GM19035 (cell line): ENCODE results near the gene CTSV.
"Not testable (repeated sequence)": the region's sequence is repeated elsewhere in the genome, so short reads cannot be mapped to it uniquely, and the experiment has no call there.

Experiments
- ATAC-seq: cut with Tn5 transposase; IDR thresholded peaks from one replicate; pipeline ENCODE4 v1.9.1; 2021; ENCODE audit not compliant: unreplicated experiment

The CTSV gene

DNA sequence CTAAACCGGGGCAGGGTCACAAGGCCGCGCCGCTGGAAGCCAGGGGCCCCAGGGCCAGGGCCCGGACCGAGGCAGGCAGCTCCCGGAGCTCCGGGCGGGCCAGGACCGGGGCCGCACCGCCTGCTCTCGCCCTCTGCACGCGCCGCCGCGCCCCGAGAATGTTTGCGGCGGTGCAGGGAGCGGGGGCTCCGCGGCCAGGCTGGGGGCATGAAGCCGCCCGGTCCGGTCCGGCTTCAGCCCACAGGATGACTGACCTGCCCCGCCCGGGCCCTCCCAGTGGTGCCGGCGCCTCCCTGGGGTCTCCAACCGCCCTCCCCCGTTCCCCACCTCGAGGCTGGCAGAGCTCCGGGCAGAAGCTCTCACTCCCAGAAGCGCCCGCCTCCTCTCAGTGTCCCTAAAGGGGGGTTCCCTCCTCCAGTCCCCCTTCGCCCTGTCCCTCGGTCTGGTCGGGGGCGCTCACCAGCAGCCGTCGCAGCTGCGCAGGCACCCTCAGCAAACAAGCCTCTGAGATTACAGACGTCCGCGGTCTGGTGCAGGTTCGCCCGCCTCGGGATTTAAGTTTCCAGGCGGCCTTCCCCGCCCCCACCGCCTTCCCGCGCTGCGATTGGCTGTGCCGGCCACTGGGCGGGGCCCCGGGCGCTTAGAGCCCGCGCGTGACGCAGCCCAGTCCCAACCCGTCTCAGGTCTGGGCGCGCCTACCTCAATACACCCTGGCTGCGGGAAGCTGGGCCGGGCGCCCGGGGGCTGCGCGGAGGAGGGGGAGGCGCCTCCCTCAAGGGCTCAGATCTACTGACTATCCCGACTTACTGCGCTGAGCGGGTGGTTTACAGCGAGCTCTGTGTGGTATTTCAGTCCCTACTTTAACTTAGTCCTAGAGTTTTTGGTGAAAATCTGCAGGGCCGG, at the start of gene CTSV:
CTSV (minus strand) TSS at position 532 of the 903 bp plus-strand sequence. CDS start 1,099 bp downstream, outside the sequence.
- peak; percentile 100 for ATAC-seq

DNA sequence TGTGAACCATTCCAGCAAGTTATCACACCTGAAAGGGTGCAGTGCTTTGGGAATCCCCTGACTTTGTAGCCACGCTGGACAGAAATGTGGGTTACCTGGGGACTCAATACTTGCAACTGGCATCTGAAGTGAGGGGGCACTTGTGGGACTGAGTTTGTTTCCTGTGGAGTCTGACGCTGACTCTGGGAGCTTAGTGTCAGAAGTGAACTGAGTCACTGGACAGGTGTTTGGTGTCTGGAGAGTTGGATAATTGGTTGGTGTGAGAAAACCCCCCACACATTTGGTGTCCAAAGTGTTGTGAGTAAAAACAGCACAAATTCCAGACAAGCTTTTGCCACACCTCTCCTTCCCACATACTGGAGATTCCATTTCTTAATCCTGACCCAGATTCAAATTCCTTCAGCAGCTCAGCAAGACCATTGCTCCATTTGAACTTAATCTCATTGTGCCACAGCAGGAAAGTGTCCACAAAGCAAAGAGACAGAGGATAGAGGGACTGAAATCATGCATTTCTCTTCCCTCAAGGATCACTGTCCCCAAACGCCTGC, 48.8 kb upstream of the CTSV start:
- not testable (repeated sequence) for ATAC-seq

DNA sequence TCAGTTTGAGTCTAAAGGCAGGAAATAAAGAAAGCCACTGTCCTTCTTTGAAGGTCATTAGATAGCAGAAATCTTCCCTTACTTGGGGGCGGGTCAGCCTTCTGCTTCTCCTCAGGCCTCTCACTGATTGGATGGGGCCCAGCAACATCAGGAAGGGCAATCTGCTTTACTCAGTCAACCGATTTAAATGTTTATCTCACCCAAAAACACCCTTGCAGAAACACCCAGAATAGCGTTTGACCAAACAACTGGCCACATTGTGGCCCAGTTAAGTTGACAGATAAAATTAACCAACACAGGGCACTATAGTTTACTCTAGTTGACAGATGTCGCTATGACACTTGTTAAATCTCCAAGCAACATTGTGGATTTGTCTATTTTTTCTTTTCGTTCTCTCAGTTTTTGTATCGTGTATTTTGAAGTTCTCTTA, 45.6 kb upstream of the CTSV start:
- not testable (repeated sequence) for ATAC-seq

DNA sequence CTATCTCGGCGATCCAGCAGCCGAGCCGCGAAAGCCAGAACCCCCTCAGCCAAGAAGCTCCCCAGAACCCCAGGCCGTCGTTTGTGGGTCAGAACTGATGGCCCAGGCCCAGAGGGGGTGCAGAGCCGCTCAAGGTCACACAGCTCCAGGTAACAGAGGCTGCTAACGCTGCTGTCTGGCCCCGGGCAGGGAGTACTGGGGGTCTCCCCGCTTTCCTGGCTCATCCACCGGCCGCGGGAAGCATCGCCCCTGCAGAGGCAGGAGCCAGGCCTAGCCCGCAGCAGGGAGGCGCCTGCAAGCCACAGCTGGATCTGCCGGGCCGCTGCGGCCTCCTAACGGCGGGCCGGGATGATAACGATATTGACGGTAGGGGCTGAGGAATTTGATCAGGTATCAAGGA, 39.4 kb upstream of the CTSV start:
- no peak for ATAC-seq

DNA sequence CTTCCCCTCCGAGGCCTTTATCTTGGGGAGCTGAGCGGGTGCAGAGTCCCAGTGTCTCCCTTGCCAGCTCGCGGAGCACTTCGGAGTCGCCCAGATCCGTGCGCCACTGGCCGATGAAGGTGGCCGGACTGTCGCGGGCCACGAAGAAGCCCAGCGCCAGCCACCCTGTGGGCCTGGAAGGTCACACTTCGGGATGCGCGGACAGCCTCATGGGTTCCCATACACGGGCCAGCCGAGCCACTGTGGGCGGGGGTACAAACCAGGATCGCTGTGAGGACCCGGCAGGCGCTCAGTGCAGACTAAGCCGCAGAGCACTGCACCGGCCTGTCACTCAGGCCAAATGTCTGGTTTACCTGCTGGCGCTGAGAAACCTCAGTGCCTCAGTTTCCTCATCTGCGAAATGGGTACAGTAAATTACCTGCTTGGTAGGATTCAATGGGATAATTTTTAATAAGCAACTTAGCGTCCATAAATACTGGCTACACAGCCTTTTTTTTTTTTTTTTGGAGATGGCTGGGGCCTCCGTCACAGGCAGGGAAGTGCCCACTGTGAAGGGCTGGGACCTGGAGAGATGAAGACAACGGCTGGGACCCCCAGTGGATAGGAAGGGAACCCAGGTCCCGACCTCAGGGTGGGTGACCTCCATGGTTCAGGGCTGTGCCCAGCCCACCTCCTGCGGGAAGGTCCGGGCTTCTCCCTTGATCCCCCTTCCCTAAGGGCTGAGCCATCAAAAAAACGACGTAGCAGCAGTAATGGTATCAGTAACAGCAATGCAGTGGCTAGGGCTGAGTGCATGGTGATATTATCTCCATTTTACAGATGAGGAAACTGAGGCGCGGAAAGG, 38.7 kb upstream of the CTSV start:
- no peak for ATAC-seq

DNA sequence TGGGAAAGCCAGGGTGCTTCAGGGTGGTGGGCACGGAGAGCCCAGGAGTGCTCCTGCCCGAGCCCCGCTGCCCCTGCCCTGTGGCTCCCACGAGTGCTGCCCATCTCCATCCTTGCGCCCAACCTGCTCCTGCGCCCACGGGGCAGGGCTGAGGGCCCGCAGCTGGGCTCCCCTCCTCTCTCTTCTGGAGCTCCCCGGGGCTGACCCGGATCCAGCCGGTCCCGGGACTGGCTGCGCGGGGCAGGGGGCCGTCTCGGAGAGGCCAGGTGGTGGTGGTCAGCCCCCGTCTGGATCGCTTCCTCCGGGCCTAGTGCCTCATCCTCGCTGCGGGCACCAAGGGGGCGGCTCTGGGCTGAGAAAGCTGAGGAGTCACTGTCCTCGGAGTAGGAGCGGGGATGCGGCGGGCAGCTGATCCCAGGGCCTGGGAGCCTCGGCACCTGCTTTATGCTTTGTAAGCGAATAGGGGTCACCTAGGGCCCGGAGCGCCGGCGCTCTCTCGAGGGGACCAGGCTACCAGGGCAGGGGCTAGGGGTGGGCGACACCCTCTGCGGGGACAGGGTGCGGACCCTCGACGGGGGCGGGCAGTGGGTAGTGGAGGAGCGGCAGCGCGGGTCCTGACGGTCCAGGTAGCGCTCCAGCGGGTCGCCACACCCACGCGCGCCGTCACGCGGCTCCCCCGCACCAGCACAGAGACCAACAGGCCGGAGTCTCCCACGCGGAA, 37.9 kb upstream of the CTSV start:
- ATAC-seq = not testable (repeated sequence)

DNA sequence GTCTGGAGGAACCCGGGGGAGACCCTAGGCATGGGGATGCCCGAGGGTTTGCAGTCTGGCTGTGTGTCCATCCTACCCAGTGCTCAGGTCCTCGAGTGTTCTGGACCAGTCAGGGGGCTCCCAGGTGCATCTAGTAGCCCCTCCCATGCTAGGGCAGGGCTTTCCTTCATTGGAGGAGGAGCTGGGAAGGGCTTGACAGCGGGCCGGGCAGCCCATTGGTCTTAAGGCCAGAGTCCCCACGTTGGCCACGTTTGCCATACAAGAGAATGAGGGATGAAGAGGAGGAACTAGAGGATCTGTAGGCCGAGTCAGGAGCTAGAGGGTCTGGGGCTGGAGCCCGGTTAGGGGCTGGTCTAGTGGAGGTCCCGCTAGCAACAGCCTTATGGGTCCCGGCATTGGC, 37.3 kb upstream of the CTSV start:
- no peak for ATAC-seq

DNA sequence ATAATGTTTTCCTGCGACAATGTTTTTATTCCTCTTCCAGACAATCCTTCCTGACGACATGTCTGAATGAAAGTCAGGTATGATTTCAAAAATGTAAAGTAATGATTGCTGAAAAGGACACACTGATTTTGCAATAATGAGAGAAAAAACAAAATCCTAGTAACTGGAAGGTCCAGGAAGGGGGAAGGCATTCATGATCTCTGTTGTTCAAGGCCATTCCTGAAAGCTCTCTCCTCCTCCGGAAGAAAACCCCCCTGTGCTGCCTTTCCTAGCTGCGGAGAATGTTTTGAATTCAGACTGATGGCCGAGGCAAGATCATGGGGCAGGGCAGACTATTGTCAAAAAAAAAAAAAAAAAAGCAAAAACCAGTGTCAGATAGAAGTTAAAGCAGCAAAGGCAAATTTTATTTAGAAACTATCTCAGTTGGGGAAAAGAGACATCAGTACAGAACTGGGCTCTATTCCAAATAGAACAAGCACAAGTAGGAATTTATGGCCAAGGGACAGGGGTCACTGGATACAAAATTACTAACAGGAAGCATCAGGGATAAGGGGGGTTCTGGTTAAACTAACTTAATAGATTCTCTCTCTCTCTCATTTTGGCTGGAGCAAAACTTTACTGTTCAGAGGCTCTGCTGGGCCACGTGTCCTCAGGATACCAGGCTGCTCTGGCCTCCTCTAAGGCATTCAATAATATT, 36.5 kb upstream of the CTSV start:
- ATAC-seq = no peak

DNA sequence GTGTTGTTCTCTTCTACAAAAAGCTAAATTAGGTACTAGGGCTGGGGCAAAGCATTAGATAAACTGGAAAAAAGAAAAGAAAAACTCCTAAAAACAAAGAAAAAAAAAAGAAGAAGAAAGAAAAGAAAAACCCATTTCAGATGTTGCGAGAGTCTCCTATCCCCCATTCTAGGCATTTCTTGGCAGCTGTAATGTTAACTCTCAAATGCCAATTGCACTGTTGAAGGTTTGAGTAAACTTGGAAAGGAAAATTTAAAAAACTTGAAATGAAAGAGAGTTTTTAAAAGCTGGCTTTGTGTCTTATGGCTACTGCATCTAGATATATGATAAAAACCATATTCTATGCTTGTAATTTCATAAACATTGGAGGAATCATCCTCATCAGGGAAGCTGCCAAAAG, 34.6 kb upstream of the CTSV start:
- no peak for ATAC-seq

DNA sequence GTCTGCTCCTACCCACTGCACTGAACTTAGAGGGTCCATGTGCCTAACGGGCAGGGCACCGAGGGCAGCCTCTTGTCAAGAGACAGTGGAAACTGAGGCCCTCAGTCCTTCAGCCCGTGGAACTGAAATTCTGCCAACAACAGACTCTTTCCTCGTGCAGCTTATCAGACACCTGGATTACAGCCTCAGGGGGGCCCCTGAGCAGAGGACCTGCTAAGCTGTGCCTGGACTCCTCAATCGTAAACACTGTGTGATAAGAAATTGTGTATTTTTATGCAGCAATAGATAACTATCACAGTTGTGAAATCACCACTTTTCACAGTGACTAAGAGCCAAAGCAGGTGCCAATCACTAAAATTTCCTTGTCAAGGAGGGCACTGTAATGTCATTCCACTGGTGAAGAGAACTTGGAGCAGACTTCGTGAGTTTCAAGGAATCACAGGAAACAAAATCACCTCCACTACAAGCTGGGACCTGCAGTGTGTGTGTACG, 33.4 kb upstream of the CTSV start:
- ATAC-seq = no peak

DNA sequence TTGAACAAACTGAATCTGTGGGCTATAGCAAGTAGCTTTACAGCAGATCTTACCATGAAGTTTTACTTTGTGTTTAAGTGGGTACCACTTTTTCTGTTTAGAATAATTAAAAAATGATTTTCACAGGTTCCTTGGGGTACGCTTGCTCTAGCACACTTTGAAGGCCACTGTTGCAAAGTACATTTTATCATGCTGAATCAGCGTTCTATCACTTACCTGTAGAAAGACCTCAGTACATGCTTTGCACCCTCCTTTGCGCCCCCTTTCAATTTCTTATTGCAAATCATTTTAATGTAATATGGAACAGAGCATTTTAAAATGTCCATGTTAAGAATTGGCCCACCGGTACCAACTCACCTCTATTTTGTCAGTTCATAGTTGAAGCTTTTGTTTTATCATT, 31.4 kb upstream of the CTSV start:
- ATAC-seq = not testable (repeated sequence)

DNA sequence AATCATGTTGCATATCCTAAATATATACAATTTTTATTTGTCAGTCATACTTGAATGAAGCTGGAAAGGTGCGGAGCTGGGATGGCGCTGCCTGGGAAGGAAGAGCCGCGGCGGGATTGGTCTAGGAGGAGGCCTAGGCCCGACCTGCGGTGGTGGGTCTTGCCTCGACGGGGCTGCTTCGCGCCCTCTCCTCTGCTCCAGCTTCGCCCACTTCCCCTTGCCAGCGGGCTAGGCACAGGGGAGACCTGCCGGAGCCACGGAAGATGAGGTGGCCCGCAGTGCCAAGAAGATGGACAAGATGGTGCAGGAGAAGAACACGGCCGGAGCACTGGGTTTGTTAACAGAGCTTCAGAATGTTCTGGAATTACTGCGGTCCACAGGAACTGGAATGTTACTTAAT, 28.5 kb upstream of the CTSV start:
- ATAC-seq = no peak

DNA sequence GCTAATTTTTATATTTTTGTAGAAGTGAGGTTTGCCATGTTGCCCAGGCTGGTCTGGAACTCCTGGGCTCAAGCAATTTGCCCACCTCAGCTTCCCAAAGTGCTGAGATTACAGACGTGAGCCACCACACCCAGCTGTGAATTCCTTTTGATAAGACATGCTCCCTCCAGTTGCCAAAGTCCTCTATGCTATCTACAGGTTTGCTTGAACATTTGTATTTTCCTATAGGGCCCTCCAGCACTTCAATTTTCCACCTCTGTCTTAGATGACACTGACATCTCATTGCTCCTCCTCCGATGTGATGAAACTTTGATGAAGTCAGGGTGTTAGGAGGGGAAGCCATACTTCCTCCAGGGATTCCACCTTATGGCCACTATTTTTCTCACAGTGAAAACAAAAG, 25.2 kb upstream of the CTSV start:
- ATAC-seq = no peak

DNA sequence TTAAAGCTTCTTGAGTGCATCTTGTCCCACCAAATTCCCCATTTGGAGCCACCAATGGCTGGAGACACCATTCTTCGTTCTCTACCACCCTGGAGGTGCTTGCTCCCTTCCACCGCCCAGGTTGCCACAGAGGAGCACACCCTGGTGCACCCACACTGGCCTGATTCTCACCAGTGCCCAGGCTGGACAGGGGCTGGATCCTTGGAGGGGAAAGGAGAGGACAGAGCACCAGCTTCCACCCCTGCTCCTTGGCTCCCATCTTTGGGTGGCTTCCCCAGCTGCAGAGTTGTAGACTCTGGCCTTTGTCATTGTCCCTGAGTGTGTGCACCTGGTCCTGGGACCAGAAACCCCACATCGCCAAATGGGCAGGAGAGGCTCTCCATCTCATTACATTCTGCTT, 21.9 kb upstream of the CTSV start:
- no peak for ATAC-seq

DNA sequence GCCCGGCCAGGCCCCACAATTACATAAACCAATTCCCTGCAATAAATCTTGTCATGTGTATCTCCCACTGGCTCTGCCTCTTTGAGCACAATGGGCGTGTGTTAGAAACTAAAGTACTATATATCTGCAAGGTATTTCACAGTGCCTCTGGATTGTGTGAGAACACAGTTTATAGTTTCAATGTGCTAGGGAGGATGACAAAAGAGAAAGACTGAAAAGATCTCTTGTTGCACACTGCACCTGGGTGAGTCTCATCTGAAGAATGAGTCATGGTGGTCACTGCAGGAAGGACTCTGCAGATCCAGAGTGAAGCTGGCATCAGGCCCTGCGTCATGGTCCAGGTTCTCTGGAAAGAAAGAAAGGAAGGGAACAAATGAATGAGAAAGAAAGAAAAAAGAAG, 20.7 kb upstream of the CTSV start:
- no peak for ATAC-seq

DNA sequence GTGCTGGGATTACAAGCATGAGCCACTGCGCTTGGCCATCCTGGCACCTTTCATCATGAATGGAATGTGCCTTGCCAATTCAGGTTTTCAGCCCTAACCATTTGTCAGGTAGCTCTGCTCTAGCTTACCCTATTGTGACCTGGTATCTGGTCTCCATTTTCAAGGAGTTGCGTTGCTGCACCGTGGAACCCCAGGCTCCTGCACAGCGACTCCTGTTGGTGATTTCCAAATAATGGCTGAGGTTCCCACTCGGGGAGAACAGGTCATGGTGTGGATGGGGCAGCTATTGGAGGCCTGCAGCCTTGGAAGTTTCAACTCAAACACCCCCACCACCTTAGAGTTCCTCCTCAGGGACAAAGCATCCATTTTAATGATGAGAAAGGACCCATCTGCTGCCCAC, 18.7 kb upstream of the CTSV start:
- ATAC-seq = no peak

DNA sequence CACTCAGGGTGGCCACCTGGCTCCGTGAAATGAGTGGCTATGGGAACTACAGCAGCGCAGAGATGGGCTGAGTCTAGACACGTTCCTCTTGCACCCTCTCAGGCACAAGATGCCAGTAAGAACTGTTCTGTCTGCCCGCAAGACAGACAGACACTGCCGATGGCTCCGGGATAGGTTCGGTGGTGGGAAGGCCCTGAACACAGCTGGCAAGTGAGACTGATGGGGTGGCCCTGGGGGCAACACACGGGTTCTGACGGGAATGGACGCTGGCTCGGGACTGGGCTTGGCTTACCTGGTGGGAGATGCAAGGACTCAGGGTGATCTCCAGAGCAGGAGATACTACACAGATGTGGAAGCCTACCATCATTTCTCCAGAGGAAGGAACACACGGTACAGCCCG, 16.9 kb upstream of the CTSV start:
- ATAC-seq = not testable (repeated sequence)

DNA sequence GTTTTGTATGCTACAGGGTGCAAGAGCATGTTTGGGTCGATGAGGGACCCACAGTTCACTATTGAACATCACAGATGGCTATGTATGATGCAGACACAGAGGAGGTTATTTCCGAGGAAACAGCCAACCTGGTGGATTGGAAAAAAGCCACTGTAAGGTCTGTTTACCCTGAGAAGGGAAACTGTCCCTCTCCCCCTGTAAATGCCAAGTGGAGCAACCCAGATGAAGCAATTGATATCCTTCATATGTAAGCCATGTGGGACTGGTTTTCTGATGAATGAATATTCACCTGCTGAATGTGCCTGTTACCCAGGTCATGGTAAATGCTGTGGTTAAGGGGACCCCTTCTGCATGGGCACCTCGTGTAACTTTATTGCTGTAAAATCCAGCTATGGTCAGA, 14.8 kb upstream of the CTSV start:
- ATAC-seq = no peak

DNA sequence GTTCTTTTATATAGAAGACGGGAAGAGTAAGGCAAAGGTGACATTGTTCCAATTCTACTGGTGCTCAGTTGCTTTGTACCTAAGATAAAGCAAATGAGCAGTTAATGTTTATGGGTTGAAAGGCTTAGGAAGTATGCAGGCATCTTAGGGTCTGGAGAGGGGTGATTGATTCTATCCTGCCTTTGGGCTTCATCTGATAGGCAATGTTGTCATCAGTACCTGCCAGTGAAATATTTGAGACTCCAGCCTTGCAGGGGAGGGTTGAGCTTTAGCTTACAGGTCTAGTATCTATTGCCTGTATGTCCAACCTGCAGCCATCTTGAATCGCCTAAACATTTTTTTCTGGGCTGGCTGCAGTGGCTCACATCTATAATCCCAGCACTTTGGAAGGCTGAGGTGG, 13.8 kb upstream of the CTSV start:
- ATAC-seq = no peak

DNA sequence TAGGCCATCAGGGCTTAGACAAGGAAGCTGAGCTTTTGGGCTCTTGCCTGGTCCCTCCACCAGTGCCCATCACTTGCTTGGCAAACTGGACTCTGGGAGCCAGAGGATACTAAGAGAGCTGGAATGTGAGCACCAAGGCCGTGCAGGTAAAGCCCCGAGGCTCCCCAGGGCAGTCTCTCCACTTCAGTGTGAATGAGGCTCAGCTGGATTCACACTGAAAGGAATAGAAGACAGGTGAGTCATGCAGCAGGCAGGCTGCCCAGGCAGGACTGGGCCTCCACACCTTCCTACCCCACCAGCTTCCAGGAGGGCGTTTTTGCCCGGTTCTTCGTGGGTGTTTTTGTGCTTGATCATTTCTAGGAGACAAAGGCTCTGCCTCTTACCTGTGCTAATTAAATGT, 7.3 kb upstream of the CTSV start:
- ATAC-seq = no peak
